Peyer's patch (tissue), 4 donors: ENCODE data around the gene ECSCR.
"Not testable (repeated sequence)": the region's sequence is repeated elsewhere in the genome, so short reads cannot be mapped to it uniquely, and the experiment has no call there.

Source experiments
- POLR2A ChIP-seq, 2 donors: fragments of 450-650 bp; IDR thresholded peaks; one replicate each; pipeline ENCODE4 v1.5.1; 2017; ENCODE audit warnings: antibody characterized with exemption in 2 of 2, mild to moderate bottlenecking in 2 of 2, moderate library complexity in 2 of 2
- TF ChIP-seq, protein P1 (sequence below), 6 experiments: fragments of 450-650 bp in 4 of 6; fragments of 200-600 bp in 2 of 6; sonication (generic) in 1 of 6; IDR thresholded peaks; one replicate each; pipeline ENCODE4 v1.5.1; 2017 to 2019; ENCODE audit warnings: antibody characterized with exemption in 6 of 6, mild to moderate bottlenecking in 3 of 6, moderate library complexity in 1 of 6

- not testable (repeated sequence) for TF ChIP-seq POLR2A (IDR thresholded peaks at IDR 0.05)
- TF ChIP-seq, protein P1, sequence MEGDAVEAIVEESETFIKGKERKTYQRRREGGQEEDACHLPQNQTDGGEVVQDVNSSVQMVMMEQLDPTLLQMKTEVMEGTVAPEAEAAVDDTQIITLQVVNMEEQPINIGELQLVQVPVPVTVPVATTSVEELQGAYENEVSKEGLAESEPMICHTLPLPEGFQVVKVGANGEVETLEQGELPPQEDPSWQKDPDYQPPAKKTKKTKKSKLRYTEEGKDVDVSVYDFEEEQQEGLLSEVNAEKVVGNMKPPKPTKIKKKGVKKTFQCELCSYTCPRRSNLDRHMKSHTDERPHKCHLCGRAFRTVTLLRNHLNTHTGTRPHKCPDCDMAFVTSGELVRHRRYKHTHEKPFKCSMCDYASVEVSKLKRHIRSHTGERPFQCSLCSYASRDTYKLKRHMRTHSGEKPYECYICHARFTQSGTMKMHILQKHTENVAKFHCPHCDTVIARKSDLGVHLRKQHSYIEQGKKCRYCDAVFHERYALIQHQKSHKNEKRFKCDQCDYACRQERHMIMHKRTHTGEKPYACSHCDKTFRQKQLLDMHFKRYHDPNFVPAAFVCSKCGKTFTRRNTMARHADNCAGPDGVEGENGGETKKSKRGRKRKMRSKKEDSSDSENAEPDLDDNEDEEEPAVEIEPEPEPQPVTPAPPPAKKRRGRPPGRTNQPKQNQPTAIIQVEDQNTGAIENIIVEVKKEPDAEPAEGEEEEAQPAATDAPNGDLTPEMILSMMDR (IDR thresholded peaks at IDR 0.05): not testable (repeated sequence)
These were observed 20.3 kb upstream of the ECSCR start for GRCh38 chr5:139482890-139483208.
